Measurements from ENCODE around the gene IFNA17. TPM values are rescaled to one million over a fixed set of nuclear protein-coding genes. Genes with fewer than 3 reads are reported as not detected.
A peak's percentile ranks its signal among the peaks of the same experiment; 100 is the strongest.
"Not testable (repeated sequence)": the region's sequence is repeated elsewhere in the genome, so short reads cannot be mapped to it uniquely, and the experiment has no call there.

The IFNA17 gene
- total RNA-seq, 3 donors from 2014 or later (not counting 1 experiment from before 2014, with no cell fraction given): not detected

- 6% methylated on average over 2 of the region's 2 CpGs for WGBS (ENCODE audit: insufficient coverage)
- Mint-ChIP-seq H3K9me3 (no peaks in the 10 kb centered on the region), H3K4me1 (peaks cover 0 to 4% of the 10 kb centered on the region in 2 donors), H3K4me3 (no peak overlapping the region), H3K36me3 (no peaks in the 10 kb centered on the region), H3K27me3 (ENCODE audit: low read depth in 2 of 2) (peaks cover 9 to 29% of the 10 kb centered on the region in 2 donors), H3K27ac (no peak overlapping the region)
- intact Hi-C loops (cut with micrococcal nuclease): no loop called here
- Histone ChIP-seq H3K9me3 (ENCODE audit: control insufficient read depth, insufficient read depth, low read length) (no peaks in the 10 kb centered on the region), H3K4me3 (ENCODE audit: low read length) (no peak overlapping the region), H3K4me1 (ENCODE audit: control insufficient read depth, insufficient read depth, low read length) (no peaks in the 10 kb centered on the region), H3K27ac (ENCODE audit: low read length) (no peak overlapping the region), H3K27me3 (ENCODE audit: control insufficient read depth, insufficient read depth, low read length) (no peaks in the 10 kb centered on the region), H3K36me3 (ENCODE audit: control insufficient read depth, insufficient read depth, low read length) (no peaks in the 10 kb centered on the region)
- ATAC-seq (no peak), DNase-seq (no peak)
- no peak for TF ChIP-seq CTCF (IDR thresholded peaks at IDR 0.05)
Observed at GRCh38 chr9:21244836-21245235, 16.8 kb upstream of the IFNA17 start.

DNA sequence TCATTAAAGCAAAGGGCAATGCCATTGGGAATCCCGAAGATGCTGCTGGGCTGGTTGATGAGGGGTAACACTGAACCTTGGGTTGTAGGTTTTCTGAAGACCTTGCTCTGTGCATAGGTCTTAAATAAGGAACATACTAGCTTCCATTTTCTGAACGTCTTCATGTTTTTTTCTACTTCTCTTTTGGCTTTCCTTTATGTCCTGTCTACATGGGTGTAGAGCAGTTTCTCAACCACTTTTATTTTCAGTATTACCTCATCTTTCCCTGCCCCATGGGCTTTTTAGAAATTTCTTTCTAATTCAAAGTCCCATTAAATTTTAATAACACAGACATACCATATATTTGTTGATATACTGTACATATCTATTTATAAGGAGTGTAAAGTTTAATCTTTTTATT, 11.9 kb upstream of the IFNA17 start, which contains the start of gene IFNA14:
TSS of gene IFNA14 (minus strand) at position 95 of the 400 bp plus-strand sequence. CDS start at position 25, 70 bp downstream.
- H3K27me3 Mint-ChIP-seq (ENCODE audit: low read depth in 2 of 2): peaks cover 14 to 45% of the 10 kb centered on the region in 2 donors
- H3K27me3 ChIP-seq (ENCODE audit: control insufficient read depth, insufficient read depth, low read length): no peaks in the 10 kb centered on the region

GRCh38 chr9:21236360-21236714, 8.3 kb upstream of the IFNA17 start:
- H3K4me1 Mint-ChIP-seq; H3K9me3 ChIP-seq (ENCODE audit: control insufficient read depth, insufficient read depth, low read length); H3K4me3 ChIP-seq (ENCODE audit: low read length); H3K9me3 Mint-ChIP-seq; ATAC-seq; H3K27ac Mint-ChIP-seq; intact Hi-C loops (cut with micrococcal nuclease); DNase-seq; H3K36me3 ChIP-seq (ENCODE audit: control insufficient read depth, insufficient read depth, low read length); H3K36me3 Mint-ChIP-seq; H3K27me3 ChIP-seq (ENCODE audit: control insufficient read depth, insufficient read depth, low read length); H3K27ac ChIP-seq (ENCODE audit: low read length); H3K4me1 ChIP-seq (ENCODE audit: control insufficient read depth, insufficient read depth, low read length); H3K4me3 Mint-ChIP-seq: not testable (repeated sequence)
- H3K27me3 Mint-ChIP-seq (ENCODE audit: low read depth in 2 of 2): peaks cover 8 to 31% of the 10 kb centered on the region in 2 donors
- 0% methylated on average over 1 of the region's 1 CpG for WGBS (ENCODE audit: insufficient coverage)

More for the DNA sequence above, 11.9 kb upstream of the IFNA17 start, which contains the start of gene IFNA14:
- no peaks in the 10 kb centered on the region for H3K9me3 ChIP-seq (ENCODE audit: control insufficient read depth, insufficient read depth, low read length)
- no peak for ATAC-seq
- H3K9me3 Mint-ChIP-seq: no peaks in the 10 kb centered on the region
- no peaks in the 10 kb centered on the region for H3K36me3 Mint-ChIP-seq
- H3K4me3 Mint-ChIP-seq: no peak within 1 kb of the TSS
- intact Hi-C loops (cut with micrococcal nuclease): no loop called here
- H3K36me3 ChIP-seq (ENCODE audit: control insufficient read depth, insufficient read depth, low read length): no peaks in the 10 kb centered on the region
- H3K4me1 ChIP-seq (ENCODE audit: control insufficient read depth, insufficient read depth, low read length): no peaks in the 10 kb centered on the region
- DNase-seq: no peak
- H3K4me1 Mint-ChIP-seq: peaks cover 5 to 10% of the 10 kb centered on the region in 2 donors
- no peak within 1 kb of the TSS for H3K27ac Mint-ChIP-seq
- H3K4me3 ChIP-seq (ENCODE audit: low read length): no peak within 1 kb of the TSS
- WGBS (ENCODE audit: insufficient coverage): 100% methylated on average over 1 of the region's 2 CpGs
- TF ChIP-seq CTCF (IDR thresholded peaks at IDR 0.05): no peak
- H3K27ac ChIP-seq (ENCODE audit: low read length): no peak within 1 kb of the TSS

GRCh38 chr9:21235468-21236359, 7.7 kb upstream of the IFNA17 start:
- not testable (repeated sequence) for H3K27ac ChIP-seq (ENCODE audit: low read length); H3K27ac Mint-ChIP-seq; H3K36me3 Mint-ChIP-seq; H3K4me1 ChIP-seq (ENCODE audit: control insufficient read depth, insufficient read depth, low read length); H3K36me3 ChIP-seq (ENCODE audit: control insufficient read depth, insufficient read depth, low read length); H3K27me3 ChIP-seq (ENCODE audit: control insufficient read depth, insufficient read depth, low read length); H3K9me3 Mint-ChIP-seq; H3K4me3 ChIP-seq (ENCODE audit: low read length); H3K9me3 ChIP-seq (ENCODE audit: control insufficient read depth, insufficient read depth, low read length); H3K4me1 Mint-ChIP-seq
- intact Hi-C loops (cut with micrococcal nuclease): loop anchor here (1.0 kb wide), 1 partner anchor 554 kb away; no protein-coding TSS in a partner anchor
- ATAC-seq (peak; percentile 54 to 83 (median 71)), DNase-seq (peak in 1 of 2 donors; percentile 67)
- Mint-ChIP-seq H3K4me3 (peak overlapping the region; percentile 21), H3K27me3 (ENCODE audit: low read depth in 2 of 2) (peaks cover 8 to 31% of the 10 kb centered on the region in 2 donors)
- peak; percentile 32 for TF ChIP-seq CTCF (IDR thresholded peaks at IDR 0.05)
- 8% methylated on average over 5 of the region's 8 CpGs for WGBS (ENCODE audit: insufficient coverage)

Measured in natural killer cell (primary cell).